SK-N-SH (cell line): ENCODE results near the gene PKNOX2. TPM values are rescaled to one million over a fixed set of nuclear protein-coding genes. Genes with fewer than 3 reads are reported as not detected.
A peak's percentile ranks its signal among the peaks of the same experiment; 100 is the strongest.

Experiments used
- CTCF ChIA-PET: fragments of 300-600, 350-600 bp; formaldehyde crosslinking; extraction: SDS; loops from one replicate; lab custom pipeline; 2021; lab: Yijun Ruan, JAX
- POLR2A ChIA-PET: fragments of 350-600 bp; sonication (Branson Sonifier 250); formaldehyde crosslinking; extraction: SDS; loops from one replicate; lab custom pipeline; 2020; ENCODE audit warnings: antibody characterized with exemption, inconsistent platforms; lab: Yijun Ruan, JAX
- DNase-seq: peaks from one replicate; pipeline ENCODE4 v3.0.0; 2012
- H2AFZ ChIP-seq: fragments of 200-600 bp; sonication (generic); 2 replicates; pipeline ENCODE4 v1.8.1; 2016; ENCODE audit warnings: antibody characterized with exemption, mild to moderate bottlenecking, low read depth
- H3F3A ChIP-seq: fragments of 200-600 bp; sonication (generic); replicated peaks from 2 replicates; pipeline ENCODE3; 2016; ENCODE audit warnings: antibody characterized with exemption, mild to moderate bottlenecking; ENCODE audit not compliant: insufficient read depth
- H3K27ac ChIP-seq, 2 experiments: fragments of 200-500 bp in 1 of 2; fragments of 200-600 bp in 1 of 2; sonication (Bioruptor generic) in 1 of 2; sonication (generic), shearing (Covaris generic) in 1 of 2; 2 replicates each; pipeline versions ENCODE4 v1.5.1 to v1.6.1; 2014 to 2016; ENCODE audit warnings: low read depth in 2 of 2, inconsistent platforms in 1 of 2, low read length in 1 of 2, mild to moderate bottlenecking in 1 of 2, mixed read lengths in 1 of 2
- H3K27me3 ChIP-seq: fragments of 200-600 bp; sonication (generic), shearing (Covaris generic); 2 replicates; pipeline ENCODE4 v1.6.1; 2016; ENCODE audit warnings: mixed run types; ENCODE audit not compliant: insufficient read depth
- H3K36me3 ChIP-seq, 2 experiments: fragments of 200-500 bp in 1 of 2; fragments of 200-600 bp in 1 of 2; sonication (Bioruptor generic) in 1 of 2; sonication (generic) in 1 of 2; replicated peaks in 1 of 2; 2 replicates each; pipeline versions ENCODE3 to v1.5.1; 2014 to 2016; ENCODE audit warnings: low read length in 1 of 2, mild to moderate bottlenecking in 1 of 2; ENCODE audit not compliant: insufficient read depth in 2 of 2, control insufficient read depth in 1 of 2
- H3K4me1 ChIP-seq, 2 experiments: fragments of 200-500 bp in 1 of 2; fragments of 200-600 bp in 1 of 2; sonication (Bioruptor generic) in 1 of 2; sonication (generic), shearing (Covaris generic) in 1 of 2; 2 replicates each; pipeline versions ENCODE4 v1.5.1 to v1.6.1; 2014 to 2016; ENCODE audit warnings: low read depth in 1 of 2, low read length in 1 of 2, mixed run types in 1 of 2; ENCODE audit not compliant: insufficient read depth in 2 of 2, control insufficient read depth in 1 of 2
- H3K4me2 ChIP-seq: fragments of 200-600 bp; sonication (generic), shearing (Covaris generic); 2 replicates; pipeline ENCODE4 v1.6.1; 2017; ENCODE audit warnings: mixed run types
- H3K4me3 ChIP-seq, 2 experiments: fragments of 200-500 bp in 1 of 2; fragments of 200-600 bp in 1 of 2; sonication (Bioruptor generic) in 1 of 2; sonication (generic), shearing (Covaris generic) in 1 of 2; 2 replicates each; pipeline versions ENCODE4 v1.5.1 to v1.8.1; 2014 to 2016; ENCODE audit warnings: low read depth in 2 of 2, inconsistent platforms in 1 of 2, low read length in 1 of 2, mild to moderate bottlenecking in 1 of 2, mixed read lengths in 1 of 2, moderate library complexity in 1 of 2
- H3K79me2 ChIP-seq: fragments of 200-600 bp; sonication (generic); 2 replicates; pipeline ENCODE4 v1.8.1; 2017; ENCODE audit warnings: mild to moderate bottlenecking; ENCODE audit not compliant: insufficient read depth
- H3K9ac ChIP-seq: fragments of 200-600 bp; sonication (generic); 2 replicates; pipeline ENCODE4 v1.6.1; 2017; ENCODE audit warnings: mixed run types
- H3K9me2 ChIP-seq: fragments of 200-600 bp; sonication (generic); 2 replicates; pipeline ENCODE4 v1.6.1; 2017; ENCODE audit warnings: mixed run types
- H3K9me3 ChIP-seq: fragments of 200-600 bp; sonication (generic); 2 replicates; pipeline ENCODE4 v1.6.1; 2017; ENCODE audit warnings: mixed run types, mild to moderate bottlenecking, moderate library complexity
- H4K20me1 ChIP-seq: fragments of 200-600 bp; sonication (generic); 2 replicates; pipeline ENCODE4 v1.6.1; 2017; ENCODE audit warnings: mild to moderate bottlenecking, mixed run types; ENCODE audit not compliant: insufficient read depth
- ELF1 ChIP-seq: IDR thresholded peaks from 2 replicates; pipeline ENCODE4 v1.4.0; 2012
- EP300 ChIP-seq, 2 experiments: IDR thresholded peaks; 2 replicates each; pipeline versions ENCODE4 v1.4.0 to v1.6.1; 2012; ENCODE audit warnings: borderline replicate concordance in 1 of 2, low read depth in 1 of 2, low read length in 1 of 2
- FOSL2 ChIP-seq: IDR thresholded peaks from 2 replicates; pipeline ENCODE4 v1.4.0; 2012; ENCODE audit warnings: low read depth, mild to moderate bottlenecking, moderate library complexity, borderline replicate concordance
- FOXM1 ChIP-seq: IDR thresholded peaks from 2 replicates; pipeline ENCODE4 v1.4.0; 2012; ENCODE audit warnings: low read depth, mild to moderate bottlenecking
- GATA2 ChIP-seq: sonication (generic); formaldehyde crosslinking; IDR thresholded peaks from 2 replicates; pipeline ENCODE4 v1.5.0; 2020; ENCODE audit warnings: mild to moderate bottlenecking, missing genetic modification reagents
- MAX ChIP-seq: IDR thresholded peaks from 2 replicates; pipeline ENCODE4 v1.4.0; 2012; ENCODE audit warnings: low read depth
- POLR2AphosphoS5 ChIP-seq: IDR thresholded peaks from 2 replicates; pipeline ENCODE4 v1.6.1; 2012; ENCODE audit warnings: low read depth, low read length
- TCF12 ChIP-seq: IDR thresholded peaks from 2 replicates; pipeline ENCODE4 v1.4.0; 2012
- whole genome bisulfite sequencing: methylation state at CpG from one replicate; pipeline ENCODE4 v1.1.6; 2017; ENCODE audit warnings: low lambda C conversion rate; 5-methylcytosine and 5-hydroxymethylcytosine counted together
- polyA plus RNA-seq, 3 experiments: library from polyadenylated mRNA; depleted of rRNA; stranded (reverse); fragments of >200 nt; gene quantifications; 2 replicates each; pipeline ENCODE4 v1.2.3, GENCODE V29; 2012
- TF ChIP-seq, protein P1 (sequence below): fragments of 150-350 bp; IDR thresholded peaks from 2 replicates; pipeline ENCODE4 v1.6.1; 2017; ENCODE audit warnings: antibody characterized with exemption, low read length, low read depth, borderline replicate concordance

PKNOX2 gene
- polyA plus RNA-seq, 1 of the 3 experiments (the other 2 are of a cell fraction): 0.02 TPM

GRCh38 chr11:125304136-125304535 lies 139.6 kb downstream of the PKNOX2 start:
- CTCF ChIA-PET: interaction anchor here (0.8 to 2.0 kb wide), 5 partner anchors 9 to 100 kb away, joined by 3 to 9 read pairs (median 4); no protein-coding TSS in a partner anchor
- H3K9me2 ChIP-seq: no peaks in the 10 kb centered on the region

DNA sequence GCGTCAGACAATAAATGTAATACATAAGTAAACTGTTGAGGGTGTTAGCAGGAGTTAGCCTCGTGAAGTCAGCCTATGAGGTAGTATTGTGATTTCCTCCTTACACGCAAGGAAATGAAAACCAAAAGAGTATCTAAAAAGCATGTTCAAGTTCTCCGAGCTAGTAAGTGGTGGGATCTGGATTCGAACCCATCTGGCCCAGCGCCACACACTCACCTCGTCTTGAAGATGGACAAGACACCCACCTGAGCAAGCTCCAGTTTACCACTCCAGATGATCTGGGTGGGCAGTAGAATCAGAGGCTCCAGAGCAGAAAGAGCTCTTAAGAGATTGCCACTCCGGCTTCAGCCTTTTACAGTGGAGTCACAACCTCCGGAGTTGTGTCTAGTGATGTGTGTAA lies 140.3 kb downstream of the PKNOX2 start:
- no peaks in the 10 kb centered on the region for H3K79me2 ChIP-seq
- peaks cover 0 to 8% of the 10 kb centered on the region in 2 experiments; a peak in 1 of 4 replicates for H3K4me1 ChIP-seq
- 61% methylated on average over 7 of the region's 9 CpGs for WGBS
- no peak overlapping the region for H3K27ac ChIP-seq
- H3F3A ChIP-seq: no peaks in the 10 kb centered on the region
- POLR2A ChIA-PET: no interaction called here
- H3K4me3 ChIP-seq: no peak overlapping the region
- H4K20me1 ChIP-seq: no peaks in the 10 kb centered on the region
- H3K36me3 ChIP-seq: no peaks in the 10 kb centered on the region
- H3K4me2 ChIP-seq: no peak overlapping the region
- H3K9me3 ChIP-seq: no peaks in the 10 kb centered on the region
- H3K9ac ChIP-seq: no peak overlapping the region
- TF ChIP-seq, protein P1, sequence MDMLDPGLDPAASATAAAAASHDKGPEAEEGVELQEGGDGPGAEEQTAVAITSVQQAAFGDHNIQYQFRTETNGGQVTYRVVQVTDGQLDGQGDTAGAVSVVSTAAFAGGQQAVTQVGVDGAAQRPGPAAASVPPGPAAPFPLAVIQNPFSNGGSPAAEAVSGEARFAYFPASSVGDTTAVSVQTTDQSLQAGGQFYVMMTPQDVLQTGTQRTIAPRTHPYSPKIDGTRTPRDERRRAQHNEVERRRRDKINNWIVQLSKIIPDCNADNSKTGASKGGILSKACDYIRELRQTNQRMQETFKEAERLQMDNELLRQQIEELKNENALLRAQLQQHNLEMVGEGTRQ: no peak
- TF ChIP-seq, all 33 proteins: peak for 0
- CTCF ChIA-PET: interaction anchor here (0.7 to 2.0 kb wide), 3 partner anchors 40 to 214 kb away, joined by 3 to 9 read pairs (median 5); no protein-coding TSS in a partner anchor
- DNase-seq: no peak
- no peak overlapping the region for H2AFZ ChIP-seq
- peaks cover 8% of the 10 kb centered on the region; the same call in 1 of the 2 replicates for H3K27me3 ChIP-seq
- no peaks in the 10 kb centered on the region for H3K9me2 ChIP-seq

More at GRCh38 chr11:125304136-125304535, 139.6 kb downstream of the PKNOX2 start:
- POLR2A ChIA-PET: no interaction called here
- H3K27me3 ChIP-seq: peaks cover 8% of the 10 kb centered on the region; the same call in 1 of the 2 replicates
- H2AFZ ChIP-seq: no peak overlapping the region
- H3K79me2 ChIP-seq: no peaks in the 10 kb centered on the region
- 41% methylated on average over 5 of the region's 7 CpGs for WGBS
- no peak for TF ChIP-seq FOSL2
- peak; percentile 25; the same call in 1 of the 2 replicates for TF ChIP-seq GATA2
- no peak for TF ChIP-seq TCF12
- DNase-seq: peak; percentile 39
- H3K4me2 ChIP-seq: no peak overlapping the region
- no peaks in the 10 kb centered on the region for H3K36me3 ChIP-seq
- no peaks in the 10 kb centered on the region for H4K20me1 ChIP-seq
- H3K9ac ChIP-seq: no peak overlapping the region
- H3K9me3 ChIP-seq: no peaks in the 10 kb centered on the region
- H3F3A ChIP-seq: no peaks in the 10 kb centered on the region
- no peak overlapping the region for H3K4me3 ChIP-seq
- H3K4me1 ChIP-seq: peaks cover 0 to 8% of the 10 kb centered on the region in 2 experiments; a peak in 1 of 4 replicates
- no peak overlapping the region for H3K27ac ChIP-seq

GRCh38 chr11:125305345-125305744 lies 140.8 kb downstream of the PKNOX2 start:
- Histone ChIP-seq H3K36me3 (no peaks in the 10 kb centered on the region), H3K9me2 (no peaks in the 10 kb centered on the region), H4K20me1 (no peaks in the 10 kb centered on the region), H2AFZ (no peak overlapping the region), H3K79me2 (no peaks in the 10 kb centered on the region), H3K27ac (no peak overlapping the region), H3K4me2 (no peak overlapping the region), H3K4me3 (no peak overlapping the region), H3K4me1 (peaks cover 0 to 8% of the 10 kb centered on the region in 2 experiments; a peak in 1 of 4 replicates), H3K27me3 (peaks cover 8% of the 10 kb centered on the region; the same call in 1 of the 2 replicates), H3K9ac (no peak overlapping the region), H3F3A (no peaks in the 10 kb centered on the region), H3K9me3 (no peaks in the 10 kb centered on the region)
- POLR2A ChIA-PET: no interaction called here
- DNase-seq: no peak
- TF ChIP-seq POLR2AphosphoS5: no peak
- TF ChIP-seq MAX: no peak
- TF ChIP-seq EP300 (IDR thresholded peaks at IDR 0.05; ENCODE audit: borderline replicate concordance in 1 of 2, low read depth in 1 of 2, low read length in 1 of 2): no peak
- no peak for TF ChIP-seq GATA2
- TF ChIP-seq FOXM1: no peak
- no peak for TF ChIP-seq ELF1
- CTCF ChIA-PET: interaction anchor here (0.7 to 2.0 kb wide), 3 partner anchors 40 to 214 kb away, joined by 3 to 9 read pairs (median 5); no protein-coding TSS in a partner anchor
- whole genome bisulfite sequencing: 66% methylated on average over 7 of the region's 7 CpGs
